GM12873 (cell line): ENCODE data around the gene WDR6.

Experiments
- TF ChIP-seq, protein P1 (sequence below): IDR thresholded peaks from 2 replicates; pipeline ENCODE4 v1.5.1; 2012; ENCODE audit warnings: low read depth, mild to moderate bottlenecking, moderate library complexity, low read length, control low read depth; ENCODE audit not compliant: insufficient read depth; ENCODE audit errors: missing control alignments

The WDR6 gene

DNA sequence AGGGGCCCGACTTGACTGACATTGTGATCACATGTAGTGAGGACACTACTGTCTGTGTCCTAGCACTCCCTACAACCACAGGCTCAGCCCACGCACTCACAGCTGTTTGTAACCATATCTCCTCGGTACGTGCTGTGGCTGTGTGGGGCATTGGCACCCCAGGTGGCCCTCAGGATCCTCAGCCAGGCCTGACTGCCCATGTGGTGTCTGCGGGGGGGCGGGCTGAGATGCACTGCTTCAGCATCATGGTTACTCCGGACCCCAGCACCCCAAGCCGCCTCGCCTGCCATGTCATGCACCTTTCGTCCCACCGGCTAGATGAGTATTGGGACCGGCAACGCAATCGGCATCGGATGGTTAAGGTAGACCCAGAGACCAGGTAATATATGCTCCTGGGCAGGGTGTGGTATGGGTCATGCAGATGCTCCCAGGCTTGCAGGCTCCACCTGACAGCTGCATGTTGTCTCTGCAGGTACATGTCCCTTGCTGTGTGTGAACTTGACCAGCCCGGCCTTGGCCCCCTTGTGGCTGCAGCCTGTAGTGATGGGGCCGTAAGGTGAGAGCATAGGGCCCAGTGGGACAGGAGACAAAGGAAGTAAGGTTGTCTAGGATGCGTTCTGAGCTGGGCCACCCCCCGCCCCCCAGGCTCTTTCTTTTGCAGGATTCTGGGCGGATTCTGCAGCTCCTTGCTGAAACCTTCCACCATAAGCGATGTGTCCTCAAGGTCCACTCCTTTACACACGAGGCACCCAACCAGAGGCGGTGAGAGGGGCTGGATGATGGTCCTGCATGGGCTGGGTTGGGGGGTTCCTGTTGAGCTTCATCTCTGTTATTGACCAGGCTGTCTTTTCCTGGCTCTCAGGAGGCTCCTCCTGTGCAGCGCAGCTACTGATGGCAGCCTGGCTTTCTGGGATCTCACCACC lies 6.8 kb downstream of the WDR6 start:
- TF ChIP-seq, protein P1, sequence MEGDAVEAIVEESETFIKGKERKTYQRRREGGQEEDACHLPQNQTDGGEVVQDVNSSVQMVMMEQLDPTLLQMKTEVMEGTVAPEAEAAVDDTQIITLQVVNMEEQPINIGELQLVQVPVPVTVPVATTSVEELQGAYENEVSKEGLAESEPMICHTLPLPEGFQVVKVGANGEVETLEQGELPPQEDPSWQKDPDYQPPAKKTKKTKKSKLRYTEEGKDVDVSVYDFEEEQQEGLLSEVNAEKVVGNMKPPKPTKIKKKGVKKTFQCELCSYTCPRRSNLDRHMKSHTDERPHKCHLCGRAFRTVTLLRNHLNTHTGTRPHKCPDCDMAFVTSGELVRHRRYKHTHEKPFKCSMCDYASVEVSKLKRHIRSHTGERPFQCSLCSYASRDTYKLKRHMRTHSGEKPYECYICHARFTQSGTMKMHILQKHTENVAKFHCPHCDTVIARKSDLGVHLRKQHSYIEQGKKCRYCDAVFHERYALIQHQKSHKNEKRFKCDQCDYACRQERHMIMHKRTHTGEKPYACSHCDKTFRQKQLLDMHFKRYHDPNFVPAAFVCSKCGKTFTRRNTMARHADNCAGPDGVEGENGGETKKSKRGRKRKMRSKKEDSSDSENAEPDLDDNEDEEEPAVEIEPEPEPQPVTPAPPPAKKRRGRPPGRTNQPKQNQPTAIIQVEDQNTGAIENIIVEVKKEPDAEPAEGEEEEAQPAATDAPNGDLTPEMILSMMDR, result peak; percentile 86

DNA sequence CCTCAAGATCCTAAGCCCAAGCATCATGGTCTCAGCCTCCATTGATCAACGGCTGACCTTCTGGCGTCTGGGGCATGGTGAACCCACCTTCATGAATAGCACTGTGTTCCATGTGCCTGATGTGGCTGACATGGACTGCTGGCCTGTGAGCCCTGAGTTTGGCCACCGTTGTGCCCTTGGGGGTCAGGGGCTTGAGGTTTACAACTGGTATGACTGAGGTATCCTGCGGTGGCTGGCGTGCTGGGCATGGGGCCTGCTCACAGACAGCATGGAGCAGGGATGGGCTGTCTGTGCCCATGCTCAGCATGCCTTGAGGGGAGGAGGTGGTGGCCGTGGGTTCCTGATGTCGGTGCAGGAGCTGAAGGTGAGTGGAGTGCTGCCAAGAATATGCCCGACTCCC lies 7.9 kb downstream of the WDR6 start:
- TF ChIP-seq, protein P1, result no peak

DNA sequence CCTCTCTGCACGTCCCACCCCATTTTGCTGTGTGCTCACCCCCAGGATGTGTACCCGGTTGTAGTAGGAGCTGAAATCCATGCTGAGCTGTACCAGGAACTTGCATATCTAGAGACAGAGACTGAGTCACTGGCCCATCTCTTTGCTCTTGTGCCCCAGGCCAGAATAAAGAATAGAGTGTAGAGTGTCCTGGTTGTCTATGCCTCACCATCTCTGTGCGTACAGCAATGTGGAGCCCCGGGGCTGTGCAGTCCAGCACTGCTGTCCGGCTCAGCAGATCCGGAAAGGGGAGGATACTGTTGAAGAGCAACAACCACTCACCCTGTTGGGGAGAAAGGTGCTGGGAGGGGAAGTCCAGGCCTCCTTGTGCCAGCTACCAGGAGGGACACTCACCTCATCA lies 8.6 kb downstream of the WDR6 start:
- TF ChIP-seq, protein P1, result no peak

DNA sequence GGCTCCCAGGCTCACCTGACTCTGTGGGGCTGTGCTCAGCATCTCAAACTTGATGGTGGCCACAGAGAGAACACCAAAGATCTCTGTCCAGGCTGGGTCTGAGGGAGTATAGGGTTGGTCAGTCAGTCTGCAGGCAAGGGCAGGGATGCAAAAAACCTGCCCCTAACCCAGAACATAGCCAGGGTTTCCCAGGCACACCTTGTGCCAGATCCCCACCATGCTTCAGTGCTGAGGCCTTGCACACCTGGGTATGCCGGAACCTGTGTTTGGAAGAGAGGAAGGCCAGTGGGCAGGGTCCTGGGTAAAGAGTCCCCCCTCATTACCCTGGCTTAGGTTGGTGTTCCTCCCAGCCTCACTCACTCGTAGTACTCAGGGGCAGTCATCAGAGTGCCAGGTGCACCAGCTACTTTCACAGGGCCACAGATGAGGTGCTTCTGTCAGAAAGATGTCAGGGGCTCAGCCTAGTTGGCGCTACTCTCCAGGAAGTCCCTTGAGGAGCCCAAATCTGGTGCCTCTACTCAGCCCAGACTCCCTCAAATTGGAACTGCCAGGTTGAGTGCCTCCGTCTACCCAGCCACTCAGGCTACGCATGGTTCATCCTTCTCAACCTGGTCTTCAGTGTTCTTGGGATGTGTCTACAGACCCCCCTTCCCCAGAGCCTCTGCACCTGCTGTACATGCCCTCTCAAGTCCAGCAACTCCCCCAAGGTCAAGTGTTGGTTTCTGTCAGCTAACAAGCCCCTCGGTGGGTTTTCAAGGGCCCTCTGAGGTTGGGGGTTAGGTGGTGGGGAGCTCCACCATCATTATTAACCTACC lies 9.4 kb downstream of the WDR6 start:
- TF ChIP-seq, protein P1, result no peak

DNA sequence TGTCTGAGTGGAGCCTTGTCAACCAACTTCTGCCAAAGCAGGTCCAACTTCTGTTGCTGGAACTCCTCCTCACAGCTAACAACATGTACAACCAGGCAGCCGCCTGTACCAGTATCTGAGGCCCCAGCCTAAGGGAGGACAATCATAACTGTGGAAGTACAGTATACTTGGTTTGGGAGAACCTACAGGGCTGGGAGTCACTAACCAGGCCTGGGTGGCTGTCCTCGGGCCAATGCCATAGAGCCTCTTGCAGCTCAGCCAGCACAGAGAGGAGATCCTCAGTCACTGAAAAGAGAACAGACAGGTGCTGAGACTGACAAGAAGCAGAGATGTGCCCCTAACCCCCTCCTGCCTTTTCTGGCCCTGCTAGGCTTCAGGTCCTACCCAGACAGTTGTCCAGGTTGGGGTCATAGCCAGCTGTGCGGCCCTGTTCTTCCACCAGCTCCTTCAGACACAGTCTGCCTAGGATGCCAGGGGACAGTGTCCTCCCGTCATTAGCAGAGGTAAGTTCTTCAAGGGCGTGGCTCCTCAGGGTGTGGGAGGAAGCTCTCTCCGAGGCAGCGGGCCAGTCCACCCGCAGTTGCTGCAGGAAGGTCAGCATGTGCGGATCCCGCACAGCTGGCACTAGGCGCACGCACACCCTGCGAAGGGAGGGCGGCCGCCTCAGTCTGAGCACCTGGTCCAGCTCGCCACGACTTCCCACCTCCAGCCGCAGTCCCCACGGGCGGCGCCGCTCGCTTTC lies 10.2 kb downstream of the WDR6 start:
- TF ChIP-seq, protein P1, result no peak

DNA sequence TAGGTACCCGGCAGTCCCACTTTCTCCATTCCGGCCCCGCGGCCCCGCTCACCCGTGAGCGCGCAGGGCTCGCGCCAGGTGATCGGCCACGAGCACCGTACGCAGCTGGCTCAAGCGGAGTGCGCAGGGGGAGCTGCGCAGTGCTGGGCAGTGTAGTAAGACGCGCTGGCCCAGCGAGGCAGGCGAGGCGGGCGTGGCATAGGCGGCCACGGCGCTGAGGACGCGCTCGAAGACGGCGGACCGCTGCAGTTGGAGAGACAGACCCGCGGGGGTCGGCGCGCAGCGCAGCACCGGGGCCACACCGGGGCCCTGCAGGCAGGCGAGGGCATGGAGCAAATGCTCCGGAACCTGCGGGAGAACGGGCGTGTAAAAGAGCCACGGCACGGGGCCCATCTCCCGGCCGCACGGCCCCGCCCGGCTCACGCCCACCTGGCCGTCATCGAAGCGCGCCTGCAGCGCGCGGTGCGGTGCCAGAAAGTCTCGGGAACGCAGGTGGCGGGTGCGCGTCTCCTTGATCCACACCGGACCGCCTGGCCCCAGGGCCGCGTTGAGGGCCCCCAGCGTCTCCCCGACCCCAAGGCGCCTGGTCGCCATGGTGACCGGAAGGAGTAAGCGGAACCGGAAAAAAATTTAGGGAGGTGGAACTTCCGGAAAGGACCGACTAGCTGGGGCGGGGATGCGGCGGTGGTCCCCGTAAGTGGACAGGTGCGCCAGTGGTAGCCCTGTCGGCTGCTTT lies 10.9 kb downstream of the WDR6 start, which contains the start of gene DALRD3:
DALRD3 (minus strand) TSS at position 610 of the 736 bp plus-strand sequence; CDS start at position 594, 16 bp downstream.
- TF ChIP-seq, protein P1, result no peak
